Measurements from ENCODE around the gene LEMD2.

Gene LEMD2

DNA sequence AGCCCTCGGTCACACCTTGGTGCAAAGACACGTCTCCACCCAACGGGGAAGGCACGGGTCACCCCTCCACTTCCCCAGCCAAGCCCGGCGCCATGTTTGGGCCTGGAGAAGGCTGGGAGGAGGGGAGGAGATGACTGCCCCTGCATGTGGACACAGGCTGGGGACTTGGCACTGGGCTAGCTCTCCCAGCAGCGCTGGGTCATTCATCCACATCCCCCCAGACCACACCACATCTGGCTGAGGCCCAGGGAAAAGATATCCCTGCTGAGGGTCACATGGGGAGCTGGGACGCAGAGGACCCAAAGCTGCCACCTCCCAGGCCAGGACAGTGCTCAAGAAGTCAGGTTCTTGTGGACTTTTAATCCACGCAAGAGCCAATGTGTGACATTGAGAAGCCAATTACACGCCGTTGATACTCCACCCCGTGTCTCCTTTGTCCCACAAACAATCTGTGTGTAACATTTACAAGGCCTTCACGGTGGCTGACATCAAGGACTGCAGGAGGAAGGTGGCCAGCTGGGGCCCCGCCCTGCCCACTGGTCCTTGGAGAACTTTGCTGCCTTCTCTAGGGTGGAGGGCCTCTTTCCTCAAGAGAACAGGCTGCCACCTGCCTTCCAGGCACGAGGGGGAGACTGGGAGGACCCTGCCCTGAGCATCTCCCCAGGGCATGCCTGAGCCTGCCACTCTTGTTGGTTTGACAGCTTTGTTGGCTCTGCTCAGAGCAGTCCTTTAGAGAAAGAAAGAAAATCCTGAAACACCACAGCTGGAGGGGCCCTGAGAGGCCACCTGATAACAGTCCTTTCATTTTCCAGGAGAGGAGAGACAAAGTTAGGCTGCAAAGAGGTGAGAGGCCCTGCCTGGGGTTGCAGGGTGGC is 36.9 kb downstream of the LEMD2 start:
- H3K4me3 ChIP-seq (ENCODE audit: low read length) = no peak overlapping the region
- H3K27ac ChIP-seq (ENCODE audit: low read depth, low read length) = no peak overlapping the region
- no peaks in the 10 kb centered on the region for H3K36me3 ChIP-seq (ENCODE audit: control insufficient read depth, insufficient read depth, low read length)
- H3K9ac ChIP-seq (ENCODE audit: low read length) = no peak overlapping the region
- H3K27me3 ChIP-seq (ENCODE audit: control insufficient read depth, insufficient read depth, low read length) = peaks cover 2% of the 10 kb centered on the region
- no peaks in the 10 kb centered on the region for H3K4me1 ChIP-seq (ENCODE audit: control insufficient read depth, insufficient read depth, low read length)

DNA sequence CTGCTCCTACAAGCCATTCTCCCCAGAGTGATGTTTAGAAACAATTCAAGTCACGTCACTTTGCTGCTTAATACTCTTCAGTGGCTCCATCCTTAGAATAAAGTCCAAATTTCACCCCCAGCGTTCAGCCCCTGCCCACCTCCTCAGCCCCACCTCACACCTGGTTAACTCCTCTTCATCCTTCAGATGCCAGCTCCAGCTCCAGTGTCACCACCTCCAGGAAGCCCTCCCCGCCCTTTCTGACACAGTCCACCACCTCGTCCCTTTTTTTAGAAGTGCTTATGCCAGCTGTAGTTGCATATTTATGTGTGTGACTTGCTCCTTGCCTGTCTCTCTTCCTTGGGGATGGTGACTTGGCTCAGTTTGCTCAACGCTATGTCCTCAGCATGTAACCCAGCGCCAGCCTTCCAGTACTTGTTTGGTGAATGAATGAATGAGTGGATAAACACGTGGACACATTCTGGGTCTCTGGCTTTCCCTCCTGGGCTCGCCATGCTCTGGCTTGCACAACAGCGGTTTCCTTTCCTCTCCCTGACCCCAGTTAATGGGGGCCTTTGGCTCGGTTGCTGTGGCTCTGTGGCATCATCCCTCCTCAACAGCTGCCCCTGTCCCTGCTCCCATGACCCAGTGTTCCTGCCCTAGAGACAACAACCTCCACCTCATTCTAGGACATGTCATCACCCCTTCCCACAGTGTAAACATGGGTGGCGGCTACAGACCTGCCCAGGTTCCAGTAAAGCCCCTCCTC is 38.5 kb downstream of the LEMD2 start:
- Histone ChIP-seq H3K4me1 (ENCODE audit: control insufficient read depth, insufficient read depth, low read length) (peaks cover 5% of the 10 kb centered on the region), H3K27me3 (ENCODE audit: control insufficient read depth, insufficient read depth, low read length) (no peaks in the 10 kb centered on the region), H3K9ac (ENCODE audit: low read length) (no peak overlapping the region), H3K4me3 (ENCODE audit: low read length) (no peak overlapping the region), H3K36me3 (ENCODE audit: control insufficient read depth, insufficient read depth, low read length) (no peaks in the 10 kb centered on the region), H3K27ac (ENCODE audit: low read depth, low read length) (no peak overlapping the region)

DNA sequence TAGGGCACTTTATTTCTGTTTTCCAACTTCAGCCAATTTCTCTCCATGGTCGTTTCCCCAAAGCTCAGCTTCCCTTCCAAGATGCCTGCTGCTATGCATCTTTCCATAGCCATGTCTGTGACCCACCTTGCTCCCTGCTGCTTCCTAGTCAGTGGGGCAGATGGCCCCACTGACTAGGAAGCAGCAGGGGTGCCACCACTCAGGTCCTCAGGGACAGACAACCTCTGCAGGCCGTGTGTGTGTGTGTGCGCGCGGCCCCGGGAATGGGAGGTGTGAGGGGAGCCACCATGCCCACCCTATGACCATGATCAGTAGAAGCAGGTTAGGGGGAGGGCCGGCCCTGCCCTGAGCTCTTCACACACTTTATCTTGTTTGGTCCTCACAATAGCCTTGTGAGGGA is 39.5 kb downstream of the LEMD2 start:
- Histone ChIP-seq H3K36me3 (ENCODE audit: control insufficient read depth, insufficient read depth, low read length) (no peaks in the 10 kb centered on the region), H3K27ac (ENCODE audit: low read depth, low read length) (no peak overlapping the region), H3K9ac (ENCODE audit: low read length) (no peak overlapping the region), H3K27me3 (ENCODE audit: control insufficient read depth, insufficient read depth, low read length) (no peaks in the 10 kb centered on the region), H3K4me1 (ENCODE audit: control insufficient read depth, insufficient read depth, low read length) (peaks cover 8% of the 10 kb centered on the region), H3K4me3 (ENCODE audit: low read length) (no peak overlapping the region)

DNA sequence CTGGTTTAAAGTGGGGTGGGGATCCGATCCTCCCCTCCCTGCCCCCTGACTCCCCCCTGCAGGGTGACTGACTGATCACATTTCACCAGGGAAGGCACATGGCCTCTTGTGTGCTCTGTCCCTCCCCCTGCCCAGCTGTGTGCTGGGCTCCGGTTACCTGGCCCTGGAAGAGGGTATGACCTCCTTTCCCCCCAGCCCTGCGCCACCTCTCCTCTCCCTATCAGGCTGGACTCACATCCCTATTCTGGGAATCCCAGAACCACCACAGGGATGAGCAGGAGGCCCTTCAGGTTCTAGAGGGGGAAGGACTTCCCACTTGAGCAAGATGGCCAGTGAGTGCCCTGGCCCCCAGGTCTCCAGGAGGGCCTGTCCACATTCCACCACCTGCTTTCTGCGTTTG is 40.1 kb downstream of the LEMD2 start:
- Histone ChIP-seq H3K27ac (ENCODE audit: low read depth, low read length) (no peak overlapping the region), H3K4me3 (ENCODE audit: low read length) (no peak overlapping the region), H3K4me1 (ENCODE audit: control insufficient read depth, insufficient read depth, low read length) (peaks cover 12% of the 10 kb centered on the region), H3K36me3 (ENCODE audit: control insufficient read depth, insufficient read depth, low read length) (no peaks in the 10 kb centered on the region), H3K27me3 (ENCODE audit: control insufficient read depth, insufficient read depth, low read length) (no peaks in the 10 kb centered on the region), H3K9ac (ENCODE audit: low read length) (no peak overlapping the region)

DNA sequence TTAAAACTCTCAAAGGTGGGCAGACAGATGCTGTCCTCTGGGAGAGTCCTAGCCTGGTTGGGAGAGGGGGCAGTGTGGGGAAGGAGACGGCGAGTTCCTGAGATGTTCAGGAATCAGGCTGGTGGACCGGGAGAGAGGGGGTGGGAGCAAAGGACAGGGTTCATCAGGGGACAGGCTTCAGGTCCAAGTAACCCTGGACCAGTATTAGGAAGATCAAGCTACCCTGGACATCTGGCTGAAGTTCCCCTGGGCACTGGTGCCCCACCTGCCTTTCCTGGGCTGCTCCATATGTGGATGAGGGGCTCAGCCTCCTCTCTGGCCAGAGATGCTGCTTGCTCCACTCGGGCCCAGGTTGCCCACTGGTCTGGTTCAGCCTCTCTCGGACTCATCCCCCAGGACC is 41.1 kb downstream of the LEMD2 start:
- no peak overlapping the region for H3K9ac ChIP-seq (ENCODE audit: low read length)
- no peak overlapping the region for H3K4me3 ChIP-seq (ENCODE audit: low read length)
- H3K27me3 ChIP-seq (ENCODE audit: control insufficient read depth, insufficient read depth, low read length) = no peaks in the 10 kb centered on the region
- H3K36me3 ChIP-seq (ENCODE audit: control insufficient read depth, insufficient read depth, low read length) = no peaks in the 10 kb centered on the region
- H3K27ac ChIP-seq (ENCODE audit: low read depth, low read length) = no peak overlapping the region
- peaks cover 12% of the 10 kb centered on the region for H3K4me1 ChIP-seq (ENCODE audit: control insufficient read depth, insufficient read depth, low read length)

DNA sequence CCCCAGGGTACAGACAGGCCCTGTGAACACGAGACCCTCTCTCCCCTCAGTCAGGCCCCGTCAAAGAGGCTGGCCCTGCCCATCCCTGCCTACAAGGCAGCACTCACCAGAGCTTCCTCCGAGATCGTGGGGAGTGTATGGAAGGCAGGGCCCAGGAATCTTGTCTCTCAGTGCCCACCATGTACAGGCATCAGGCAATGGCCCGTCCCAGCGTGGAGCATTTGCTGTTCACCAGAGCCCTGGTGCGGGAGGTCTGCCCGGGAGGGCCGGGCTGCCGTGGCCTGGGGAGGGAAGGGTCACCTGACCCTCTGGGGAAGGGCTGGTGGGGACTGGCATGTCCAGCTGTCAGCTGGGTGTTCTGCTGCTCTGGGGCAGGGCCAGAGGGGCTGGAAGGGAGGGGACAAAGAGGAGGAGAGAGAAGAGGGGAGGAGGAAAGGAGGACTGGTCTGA is 42.3 kb downstream of the LEMD2 start, which contains the start of gene IP6K3:
Gene IP6K3, minus strand, starts transcription at position 255 of the 450 bp plus-strand sequence. CDS start 11,429 bp downstream, outside the sequence.
- Histone ChIP-seq H3K4me1 (ENCODE audit: control insufficient read depth, insufficient read depth, low read length) (peaks cover 12% of the 10 kb centered on the region), H3K9ac (ENCODE audit: low read length) (no peak within 1 kb of the TSS), H3K27me3 (ENCODE audit: control insufficient read depth, insufficient read depth, low read length) (no peaks in the 10 kb centered on the region), H3K4me3 (ENCODE audit: low read length) (peak within 1 kb of the TSS; percentile 52), H3K36me3 (ENCODE audit: control insufficient read depth, insufficient read depth, low read length) (no peaks in the 10 kb centered on the region), H3K27ac (ENCODE audit: low read depth, low read length) (peak within 1 kb of the TSS; percentile 90)

DNA sequence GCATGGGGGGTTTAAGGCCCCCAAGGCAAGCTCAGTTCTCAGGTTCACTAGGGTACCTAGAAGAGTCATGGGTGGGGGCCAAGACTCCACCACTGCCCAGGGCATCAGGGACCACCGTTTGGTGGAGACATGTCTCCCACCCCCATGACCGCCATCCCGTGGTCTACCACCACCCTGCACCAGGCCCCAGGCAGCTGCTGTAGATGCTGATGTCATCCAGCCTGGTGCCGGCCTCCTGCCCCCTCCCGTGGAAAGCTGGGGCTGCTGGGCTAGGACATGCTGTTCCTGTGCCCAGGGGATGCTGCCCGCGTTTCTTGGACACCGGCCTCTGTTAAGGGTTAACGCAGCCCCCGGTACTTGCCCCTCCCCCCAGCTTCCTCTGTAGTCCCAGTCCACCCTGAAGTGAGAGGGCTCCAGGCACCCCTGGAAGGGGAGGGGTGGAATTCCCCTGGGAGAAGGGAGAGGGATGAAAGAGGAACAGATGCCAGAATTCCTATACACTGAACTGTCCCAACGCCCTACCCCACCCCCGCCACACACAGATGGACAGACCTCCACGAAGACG is 42.8 kb downstream of the LEMD2 start:
- Histone ChIP-seq H3K27ac (ENCODE audit: low read depth, low read length) (peak overlapping the region; percentile 90), H3K27me3 (ENCODE audit: control insufficient read depth, insufficient read depth, low read length) (no peaks in the 10 kb centered on the region), H3K4me1 (ENCODE audit: control insufficient read depth, insufficient read depth, low read length) (peaks cover 12% of the 10 kb centered on the region), H3K36me3 (ENCODE audit: control insufficient read depth, insufficient read depth, low read length) (no peaks in the 10 kb centered on the region), H3K4me3 (ENCODE audit: low read length) (peak overlapping the region; percentile 52), H3K9ac (ENCODE audit: low read length) (no peak overlapping the region)

DNA sequence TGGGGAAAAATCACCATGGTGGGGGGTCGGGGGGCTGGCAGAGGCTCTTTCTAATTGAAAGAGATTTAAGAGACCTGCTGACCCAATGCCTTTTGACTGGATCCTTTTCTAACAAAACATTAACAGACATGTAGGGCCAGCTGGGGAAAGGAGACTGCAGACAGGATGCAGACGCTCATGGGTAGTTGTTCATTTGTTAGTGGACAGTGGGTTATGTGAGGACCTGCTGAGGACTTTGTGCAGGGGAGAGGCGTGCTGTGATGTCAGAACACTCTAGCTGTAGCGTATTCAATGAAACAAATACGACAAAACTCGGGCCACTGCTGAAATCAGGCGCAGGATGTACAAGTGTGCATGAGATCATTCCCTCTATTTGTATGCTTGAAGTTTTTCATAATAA is 43.4 kb downstream of the LEMD2 start:
- H3K27me3 ChIP-seq (ENCODE audit: control insufficient read depth, insufficient read depth, low read length) = no peaks in the 10 kb centered on the region
- peaks cover 12% of the 10 kb centered on the region for H3K4me1 ChIP-seq (ENCODE audit: control insufficient read depth, insufficient read depth, low read length)
- peak overlapping the region; percentile 90 for H3K27ac ChIP-seq (ENCODE audit: low read depth, low read length)
- H3K9ac ChIP-seq (ENCODE audit: low read length) = no peak overlapping the region
- H3K36me3 ChIP-seq (ENCODE audit: control insufficient read depth, insufficient read depth, low read length) = no peaks in the 10 kb centered on the region
- peak overlapping the region; percentile 7 for H3K4me3 ChIP-seq (ENCODE audit: low read length)

DNA sequence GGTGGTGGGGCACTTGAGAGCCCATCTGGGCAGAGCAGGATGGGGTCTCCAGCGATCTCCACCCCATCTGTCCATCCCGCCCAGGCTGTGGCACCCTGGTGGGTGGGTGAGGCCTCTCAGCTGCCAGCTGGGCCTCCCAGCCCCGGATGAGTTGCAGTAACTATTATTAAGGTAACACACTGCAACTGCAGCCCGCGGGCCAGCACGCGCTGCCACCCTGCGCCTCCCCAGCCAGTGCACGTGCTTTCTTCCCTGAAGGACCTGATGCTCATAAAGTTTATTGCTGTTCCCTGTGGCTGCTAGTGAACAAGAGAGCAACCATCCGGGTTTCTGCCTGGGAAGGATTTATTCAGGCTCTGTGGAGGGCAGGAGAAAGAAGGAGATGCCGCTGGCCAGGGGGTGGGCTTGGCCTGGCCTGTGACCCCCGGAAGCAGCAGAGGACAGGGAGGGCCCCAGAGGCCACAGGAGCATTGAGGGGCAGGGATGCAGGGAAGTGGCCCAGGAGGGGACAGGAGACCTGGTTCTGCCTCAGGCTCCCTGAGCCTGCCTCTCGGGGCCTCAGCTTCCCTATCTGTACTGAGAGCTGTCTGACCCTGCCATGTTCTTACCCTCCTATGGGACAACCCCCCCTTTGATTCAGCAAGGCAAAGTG is 43.9 kb downstream of the LEMD2 start:
- no peak overlapping the region for H3K9ac ChIP-seq (ENCODE audit: low read length)
- H3K4me3 ChIP-seq (ENCODE audit: low read length) = no peak overlapping the region
- no peaks in the 10 kb centered on the region for H3K27me3 ChIP-seq (ENCODE audit: control insufficient read depth, insufficient read depth, low read length)
- H3K36me3 ChIP-seq (ENCODE audit: control insufficient read depth, insufficient read depth, low read length) = no peaks in the 10 kb centered on the region
- peaks cover 12% of the 10 kb centered on the region for H3K4me1 ChIP-seq (ENCODE audit: control insufficient read depth, insufficient read depth, low read length)
- H3K27ac ChIP-seq (ENCODE audit: low read depth, low read length) = peak overlapping the region; percentile 90

DNA sequence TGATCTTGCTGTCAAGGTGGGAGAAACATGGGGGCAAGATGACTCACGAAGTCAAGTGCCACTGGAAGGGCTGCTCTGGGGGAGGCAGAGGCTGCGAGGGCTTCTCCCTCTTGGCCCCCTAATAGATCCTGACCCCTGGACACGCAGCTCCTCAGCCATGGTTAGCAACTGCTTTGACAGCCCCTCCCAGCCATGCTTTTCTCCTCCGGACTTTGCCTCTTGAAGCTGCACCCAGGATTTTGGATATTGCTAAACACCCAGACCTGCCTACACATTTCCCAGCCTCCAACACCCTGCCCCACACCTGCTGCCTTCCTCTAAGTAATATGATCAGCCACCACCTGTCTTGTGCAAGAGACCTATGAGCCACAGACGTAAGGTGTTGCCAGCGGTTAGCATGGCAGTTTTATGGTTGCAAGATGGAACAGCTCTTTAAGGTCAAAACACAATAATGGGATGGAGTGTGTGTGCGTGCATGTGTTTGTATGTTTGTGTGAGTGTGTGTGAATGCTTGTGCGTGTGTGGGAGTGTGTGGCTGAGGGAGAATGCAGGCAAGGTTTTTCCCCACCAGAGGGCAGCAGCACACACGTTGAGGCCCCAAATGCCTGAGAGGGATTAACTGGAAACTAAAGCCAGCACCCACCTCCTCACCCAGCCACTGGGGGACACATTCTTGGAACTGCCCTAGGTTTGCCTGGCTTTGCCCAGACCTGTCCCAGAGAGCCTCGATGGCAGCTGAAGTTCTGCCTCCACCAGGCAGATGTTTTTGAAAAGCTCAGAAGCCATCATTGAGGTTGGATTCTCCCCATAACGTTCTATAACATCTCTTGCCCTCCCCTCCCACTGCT is 44.7 kb downstream of the LEMD2 start:
- Histone ChIP-seq H3K36me3 (ENCODE audit: control insufficient read depth, insufficient read depth, low read length) (no peaks in the 10 kb centered on the region), H3K9ac (ENCODE audit: low read length) (no peak overlapping the region), H3K4me1 (ENCODE audit: control insufficient read depth, insufficient read depth, low read length) (peaks cover 12% of the 10 kb centered on the region), H3K27ac (ENCODE audit: low read depth, low read length) (peak overlapping the region; percentile 90), H3K4me3 (ENCODE audit: low read length) (no peak overlapping the region), H3K27me3 (ENCODE audit: control insufficient read depth, insufficient read depth, low read length) (no peaks in the 10 kb centered on the region)

DNA sequence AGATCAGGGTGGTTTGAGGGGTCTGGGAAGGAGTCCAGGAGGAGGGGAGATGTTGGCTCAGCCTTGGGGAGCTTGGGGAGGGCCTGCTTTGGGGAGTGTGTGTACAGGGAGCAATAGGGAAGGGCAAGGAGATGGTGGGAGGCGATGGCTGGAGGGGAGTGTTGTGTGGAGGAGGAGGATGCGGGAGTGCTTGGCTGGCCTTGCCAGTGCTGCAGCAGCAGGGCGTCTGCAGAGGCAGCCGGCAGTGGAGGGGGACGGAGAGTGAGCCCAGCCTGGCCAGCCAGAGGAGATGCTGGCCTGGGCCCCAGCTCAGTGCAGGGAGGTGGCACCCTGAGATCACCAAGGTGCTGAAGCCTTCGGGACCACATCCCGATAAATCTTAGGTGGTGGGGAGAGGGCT is 46.1 kb downstream of the LEMD2 start:
- Histone ChIP-seq H3K4me1 (ENCODE audit: control insufficient read depth, insufficient read depth, low read length) (peaks cover 12% of the 10 kb centered on the region), H3K27ac (ENCODE audit: low read depth, low read length) (no peak overlapping the region), H3K4me3 (ENCODE audit: low read length) (no peak overlapping the region), H3K36me3 (ENCODE audit: control insufficient read depth, insufficient read depth, low read length) (no peaks in the 10 kb centered on the region), H3K27me3 (ENCODE audit: control insufficient read depth, insufficient read depth, low read length) (no peaks in the 10 kb centered on the region), H3K9ac (ENCODE audit: low read length) (no peak overlapping the region)

All from rectal smooth muscle tissue (tissue), 1 donor.